MCF 10A (cell line): ENCODE results near the gene SLC25A1. TPM values are rescaled to one million over a fixed set of nuclear protein-coding genes. Genes with fewer than 3 reads are reported as not detected.

Experiments
- Bru-seq: library from RNA; stranded (reverse); fragments of 400-500 nt; gene quantifications from one replicate; lab custom pipeline; 2021; lab: Mats Ljungman, UMichigan
- BruChase-seq, 2 experiments: library from RNA; stranded (reverse); fragments of 400-500 nt; gene quantifications; one replicate each; lab custom pipeline; 2021; lab: Mats Ljungman, UMichigan
- BruUV-seq: library from RNA; stranded (reverse); fragments of 400-500 nt; replicated peaks from 2 replicates; lab custom pipeline; 2021; lab: Mats Ljungman, UMichigan
- CTCF ChIA-PET: fragments of 300-600 bp; sonication (Branson Sonifier 250); formaldehyde crosslinking; extraction: SDS; loops from one replicate; lab custom pipeline; 2021; ENCODE audit warnings: antibody characterized with exemption, inconsistent platforms; lab: Yijun Ruan, JAX
- POLR2A ChIA-PET: fragments of 300-600, 350-650 bp; sonication (Branson Sonifier 250); formaldehyde crosslinking; extraction: SDS; loops from one replicate; lab custom pipeline; 2020; ENCODE audit warnings: antibody characterized with exemption, inconsistent platforms; lab: Yijun Ruan, JAX
- DNase-seq: peaks from one replicate; pipeline ENCODE4 v3.0.0-alpha.2; 2018; ENCODE audit not compliant: unreplicated experiment
- H3K27ac Mint-ChIP-seq: one replicate; pipeline ENCODE4 v1.8.0; 2022; ENCODE audit warnings: mild to moderate bottlenecking, low read depth, mixed read lengths; ENCODE audit not compliant: unreplicated experiment
- H3K27me3 Mint-ChIP-seq: one replicate; pipeline ENCODE4 v1.8.0; 2022; ENCODE audit warnings: mixed read lengths; ENCODE audit not compliant: insufficient read depth, unreplicated experiment
- H3K36me3 Mint-ChIP-seq: one replicate; pipeline ENCODE4 v1.8.0; 2022; ENCODE audit warnings: mild to moderate bottlenecking, moderate library complexity, mixed read lengths; ENCODE audit not compliant: insufficient read depth, unreplicated experiment
- H3K4me1 Mint-ChIP-seq: one replicate; pipeline ENCODE4 v1.8.0; 2022; ENCODE audit warnings: mixed read lengths; ENCODE audit not compliant: insufficient read depth, unreplicated experiment
- H3K4me3 Mint-ChIP-seq: one replicate; pipeline ENCODE4 v1.8.0; 2022; ENCODE audit warnings: mild to moderate bottlenecking, moderate library complexity, mixed read lengths; ENCODE audit not compliant: unreplicated experiment
- H3K9me3 Mint-ChIP-seq: one replicate; pipeline ENCODE4 v1.8.0; 2022; ENCODE audit warnings: mixed read lengths; ENCODE audit not compliant: unreplicated experiment
- intact Hi-C: fragments of 100-400 bp; cut with micrococcal nuclease; formaldehyde crosslinking; loops from 2 replicates; pipeline ENCODE4 v1.14.1; 2022
- long read RNA-seq: library from polyadenylated mRNA; stranded (forward); transcript quantifications from one replicate; pipeline ENCODE4 v2.0.0, GENCODE V29; 2022
- total RNA-seq: library from RNA; stranded (reverse); gene quantifications from 2 replicates; pipeline ENCODE4 v1.2.3, GENCODE V29; 2022
- TF ChIP-seq, protein P1 (sequence below): fragments of 200-600 bp; IDR thresholded peaks from one replicate; pipeline ENCODE4 v1.8.0; 2022; ENCODE audit warnings: antibody characterized with exemption, mild to moderate bottlenecking; ENCODE audit not compliant: unreplicated experiment

SLC25A1 gene
- total RNA-seq (41.0 and 53.9 TPM in 2 replicates), Bru-seq, nascent RNA (percentile 53 among the genes with signal in this experiment), BruChase-seq, experiment 1, labeled RNA remaining after a 6-hour chase (percentile 78 among the genes with signal in this experiment), BruChase-seq, experiment 2, labeled RNA remaining after a 2-hour chase (percentile 57 among the genes with signal in this experiment)
- long read RNA-seq, transcript SLC25A1-201 (9 exons, 1,648 nt): major isoform, 152 of 195 reads
- long read RNA-seq, transcript SLC25A1-202 (9 exons, 1,514 nt): minor isoform, 9 of 195 reads
- long read RNA-seq, partial matches to known transcripts: 17 of 195 reads
- long read RNA-seq, other reads (novel, unspliced or antisense): 17 of 195 reads

DNA sequence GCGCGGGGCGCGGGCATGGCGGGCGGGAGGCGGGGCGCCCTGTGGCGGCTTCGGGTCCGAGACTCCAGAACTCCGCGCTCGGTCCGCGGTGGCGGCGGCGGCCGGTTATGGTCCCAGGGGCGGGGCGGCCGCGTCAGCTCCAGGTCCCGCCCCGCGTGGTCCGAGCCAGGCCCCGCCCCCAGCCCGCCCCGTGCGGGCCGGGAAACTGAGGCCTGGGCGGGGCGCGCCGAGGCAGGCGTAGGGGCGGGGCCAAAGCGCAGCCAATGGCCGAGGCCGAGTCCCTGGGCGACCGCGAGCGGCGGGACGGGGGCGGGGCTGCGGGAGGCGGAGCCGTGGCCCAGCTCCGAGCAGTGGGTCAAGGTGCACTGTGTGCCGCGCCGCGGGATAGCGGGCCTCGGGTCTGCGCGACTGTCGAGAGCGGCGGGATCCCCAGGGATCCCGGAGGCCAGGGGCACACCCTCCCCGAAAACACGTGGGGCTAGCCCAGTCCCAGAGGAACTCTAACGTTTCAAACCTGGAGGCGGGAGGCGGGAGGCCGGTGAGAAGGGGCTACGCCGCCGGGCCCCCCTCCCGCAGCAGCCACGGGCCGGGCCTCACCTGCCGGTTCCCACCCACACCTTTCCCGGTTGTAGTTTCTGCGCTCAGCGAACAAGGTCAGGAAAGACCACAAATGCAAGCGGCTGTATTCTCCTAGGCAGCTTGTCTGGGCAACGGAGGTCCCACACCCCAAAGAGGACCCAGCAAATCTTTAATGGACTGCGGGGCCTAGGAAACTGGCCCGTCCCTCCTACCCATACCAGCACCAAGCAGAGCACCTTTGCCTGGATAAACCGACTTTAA lies at the start of gene SLC25A1:
Gene SLC25A1, minus strand, starts transcription at position 80 of the 840 bp plus-strand sequence. Its CDS starts 63 bp downstream, at position 17.
- BruUV-seq: no TSS peak
- Mint-ChIP-seq H3K36me3 (peaks cover 19% of the 10 kb centered on the region), H3K4me3 (peak within 1 kb of the TSS; percentile 75), H3K27ac (peak within 1 kb of the TSS; percentile 31), H3K4me1 (peaks cover 18% of the 10 kb centered on the region), H3K27me3 (no peaks in the 10 kb centered on the region), H3K9me3 (no peaks in the 10 kb centered on the region)
- intact Hi-C loops: loop anchor here (1.0 to 5.0 kb wide), 4 partner anchors 112 to 452 kb away; partner anchors contain the start of genes C22orf39, CLTCL1 and HIRA
- DNase-seq: peak; percentile 90
- ChIA-PET CTCF (interaction anchor here (0.6 to 2.2 kb wide), 16 partner anchors 17 to 1469 kb away, joined by 3 to 6 read pairs (median 4); partner anchors contain the start of gene ESS2), POLR2A (interaction anchor here (0.5 to 3.3 kb wide), 21 partner anchors 9 to 1707 kb away, joined by 3 to 30 read pairs (median 4); partner anchors contain the start of genes C22orf39, CDC45, CLTCL1 and DGCR2)
- TF ChIP-seq, protein P1, sequence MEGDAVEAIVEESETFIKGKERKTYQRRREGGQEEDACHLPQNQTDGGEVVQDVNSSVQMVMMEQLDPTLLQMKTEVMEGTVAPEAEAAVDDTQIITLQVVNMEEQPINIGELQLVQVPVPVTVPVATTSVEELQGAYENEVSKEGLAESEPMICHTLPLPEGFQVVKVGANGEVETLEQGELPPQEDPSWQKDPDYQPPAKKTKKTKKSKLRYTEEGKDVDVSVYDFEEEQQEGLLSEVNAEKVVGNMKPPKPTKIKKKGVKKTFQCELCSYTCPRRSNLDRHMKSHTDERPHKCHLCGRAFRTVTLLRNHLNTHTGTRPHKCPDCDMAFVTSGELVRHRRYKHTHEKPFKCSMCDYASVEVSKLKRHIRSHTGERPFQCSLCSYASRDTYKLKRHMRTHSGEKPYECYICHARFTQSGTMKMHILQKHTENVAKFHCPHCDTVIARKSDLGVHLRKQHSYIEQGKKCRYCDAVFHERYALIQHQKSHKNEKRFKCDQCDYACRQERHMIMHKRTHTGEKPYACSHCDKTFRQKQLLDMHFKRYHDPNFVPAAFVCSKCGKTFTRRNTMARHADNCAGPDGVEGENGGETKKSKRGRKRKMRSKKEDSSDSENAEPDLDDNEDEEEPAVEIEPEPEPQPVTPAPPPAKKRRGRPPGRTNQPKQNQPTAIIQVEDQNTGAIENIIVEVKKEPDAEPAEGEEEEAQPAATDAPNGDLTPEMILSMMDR: no peak

DNA sequence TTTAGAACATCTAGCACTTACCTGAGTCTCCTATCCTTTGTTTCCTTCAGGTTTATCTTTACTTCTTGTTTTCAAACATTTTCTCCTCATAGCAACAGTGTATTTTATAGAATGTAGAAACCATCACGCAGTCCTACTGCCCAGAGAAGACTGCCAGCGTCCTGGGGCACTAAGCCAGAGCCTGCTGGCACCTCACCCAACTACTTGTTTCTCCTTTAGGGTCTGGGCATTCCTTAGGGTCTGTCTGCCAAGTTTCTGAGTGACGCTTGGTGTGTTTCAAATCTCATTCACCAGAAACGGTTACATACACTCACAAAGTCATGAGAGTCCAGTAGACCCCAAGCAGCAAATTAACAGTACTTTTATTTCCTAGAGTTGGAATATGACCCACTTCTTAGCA lies 49.6 kb upstream of the SLC25A1 start:
- Mint-ChIP-seq H3K4me1 (no peaks in the 10 kb centered on the region), H3K4me3 (no peak overlapping the region), H3K27ac (no peak overlapping the region), H3K27me3 (no peaks in the 10 kb centered on the region), H3K36me3 (peaks cover 45% of the 10 kb centered on the region), H3K9me3 (no peaks in the 10 kb centered on the region)
- intact Hi-C loops: no loop called here
- ChIA-PET CTCF (interaction anchor here (0.5 to 1.0 kb wide), 2 partner anchors 23 to 143 kb away, joined by 3 read pairs; no protein-coding TSS in a partner anchor), POLR2A (no interaction called here)
- no peak for DNase-seq
- TF ChIP-seq, protein P1: no peak
- BruUV-seq: no TSS peak

DNA sequence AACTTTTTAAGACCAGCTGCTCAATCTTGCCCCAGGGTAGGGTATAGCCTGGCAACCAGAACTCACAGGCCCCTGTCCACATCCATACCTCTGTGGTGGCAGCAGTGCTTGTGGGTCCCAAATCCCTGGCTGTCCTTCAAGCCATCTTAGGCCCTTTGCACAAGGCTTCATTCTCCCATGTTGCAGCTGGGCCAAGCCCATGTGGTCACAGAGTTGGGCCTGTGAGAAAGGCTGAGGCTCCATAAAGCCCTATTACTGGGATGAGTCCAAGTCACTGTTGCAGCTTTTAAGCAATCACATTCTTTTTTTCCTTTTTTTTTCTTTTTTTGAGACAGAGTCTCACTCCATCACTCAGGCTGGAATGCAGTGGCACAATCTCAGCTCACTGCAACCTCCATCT lies 47.9 kb upstream of the SLC25A1 start:
- H3K9me3 Mint-ChIP-seq: no peaks in the 10 kb centered on the region
- no peaks in the 10 kb centered on the region for H3K27me3 Mint-ChIP-seq
- no peak overlapping the region for H3K4me3 Mint-ChIP-seq
- H3K36me3 Mint-ChIP-seq: peaks cover 36% of the 10 kb centered on the region
- ChIA-PET CTCF (no interaction called here), POLR2A (no interaction called here)
- no peaks in the 10 kb centered on the region for H3K4me1 Mint-ChIP-seq
- DNase-seq: no peak
- H3K27ac Mint-ChIP-seq: no peak overlapping the region
- intact Hi-C loops: no loop called here
- no TSS peak for BruUV-seq
- TF ChIP-seq, protein P1: no peak
